Brain pericyte (primary cell): ENCODE results near the gene ACYP1.
"Not testable (repeated sequence)": the region's sequence is repeated elsewhere in the genome, so short reads cannot be mapped to it uniquely, and the experiment has no call there.

Experiments
- DNase-seq: peaks from one replicate; pipeline ENCODE4 v3.0.0-alpha.2; 2012; ENCODE audit warnings: low read depth, low spot score

ACYP1 gene

DNA sequence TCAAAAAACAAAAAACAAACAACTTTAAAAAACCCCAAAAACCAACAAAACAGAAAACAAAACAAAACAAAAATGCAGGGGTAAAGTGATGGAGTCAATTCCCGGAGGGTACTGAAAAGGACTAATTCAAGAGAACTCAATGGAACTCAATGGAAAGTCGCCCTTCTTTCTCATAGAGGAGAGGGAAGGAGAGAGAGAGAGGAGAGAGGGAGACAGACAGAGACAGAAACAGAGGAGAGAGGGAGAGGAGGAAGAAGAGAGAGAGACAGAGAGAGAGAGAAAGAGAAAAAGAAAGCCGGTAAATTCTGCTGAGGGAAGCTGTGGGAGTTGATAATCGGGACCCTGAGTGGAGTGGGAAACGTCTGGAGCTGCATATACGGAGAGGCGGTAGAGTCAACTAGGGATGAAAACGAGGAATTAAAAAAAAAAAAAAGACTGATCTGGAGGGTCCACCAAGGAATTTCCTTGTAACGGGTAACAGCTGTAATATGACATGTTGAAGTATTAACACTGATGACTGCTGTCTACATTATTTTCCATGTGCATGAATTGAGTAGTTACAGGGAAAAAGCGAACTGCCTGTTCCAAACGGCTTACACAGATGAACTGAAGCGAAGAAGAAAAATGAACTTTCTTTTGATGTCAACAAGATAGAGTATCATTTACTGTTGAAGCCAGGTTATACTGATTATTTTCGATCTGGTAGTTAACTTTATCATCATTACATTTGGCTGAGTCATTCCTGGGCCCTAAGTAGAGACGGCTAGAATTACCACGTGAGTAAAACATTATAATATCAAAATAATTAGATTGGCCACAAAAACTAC, 4.7 kb upstream of the ACYP1 start:
- peak; percentile 16 for DNase-seq

DNA sequence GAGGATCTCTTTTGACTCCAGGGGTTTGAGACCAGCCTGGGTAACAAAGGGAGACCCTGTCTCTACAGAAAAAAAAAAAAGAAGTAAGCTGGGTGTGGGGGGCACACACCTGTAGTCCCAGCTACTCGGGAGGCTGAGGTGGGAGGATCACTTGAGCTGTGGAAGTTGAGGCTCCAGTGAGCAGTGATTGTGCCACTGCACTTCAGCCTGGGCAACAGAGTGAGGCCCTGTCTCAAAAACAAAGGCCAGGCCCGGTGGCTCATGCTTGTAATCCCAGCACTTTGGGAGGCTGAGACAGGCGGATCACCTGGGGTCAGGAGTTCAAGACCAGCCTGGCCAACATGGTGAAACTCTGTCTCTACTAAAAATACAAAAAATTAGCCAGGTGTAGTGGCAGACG, 3.9 kb upstream of the ACYP1 start:
- not testable (repeated sequence) for DNase-seq

DNA sequence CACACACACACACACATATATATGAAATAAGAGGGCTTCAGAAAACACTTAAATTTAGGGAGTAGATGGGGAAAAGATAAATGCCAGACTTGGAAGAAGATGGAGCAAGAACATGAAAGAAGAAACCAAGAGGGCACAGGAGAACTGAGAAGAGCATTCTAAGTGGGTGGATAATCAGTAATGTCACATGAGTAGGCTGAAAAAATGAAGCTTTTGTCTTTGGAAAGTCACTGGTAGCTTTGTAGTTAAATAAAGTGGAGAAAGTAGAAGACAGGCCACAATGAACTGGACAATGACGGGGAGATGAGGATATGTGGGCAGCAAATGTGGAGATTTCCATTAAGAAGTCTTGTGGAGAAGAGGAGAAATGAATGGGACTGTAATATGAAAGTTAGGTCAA, 3.4 kb upstream of the ACYP1 start:
- no peak for DNase-seq

DNA sequence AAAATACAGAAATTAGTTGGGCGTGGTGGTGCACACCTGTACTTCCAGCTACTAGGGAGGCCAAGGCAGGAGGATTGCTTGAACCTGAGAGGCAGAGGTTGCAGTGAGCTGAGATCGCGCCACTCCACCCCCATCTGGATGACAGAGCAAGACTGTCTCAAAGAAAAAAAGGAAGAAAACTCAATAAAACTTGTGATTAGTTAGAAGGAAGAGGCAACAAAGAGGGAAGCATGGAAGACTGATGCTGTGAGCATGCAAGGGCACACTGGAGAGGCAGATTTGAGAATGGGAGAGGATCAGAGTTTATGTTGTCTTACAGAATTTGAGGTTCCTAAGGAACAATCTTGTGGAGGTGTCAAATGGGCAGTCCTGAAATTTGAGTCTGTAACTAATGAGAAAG, 2.9 kb upstream of the ACYP1 start:
- DNase-seq = no peak

DNA sequence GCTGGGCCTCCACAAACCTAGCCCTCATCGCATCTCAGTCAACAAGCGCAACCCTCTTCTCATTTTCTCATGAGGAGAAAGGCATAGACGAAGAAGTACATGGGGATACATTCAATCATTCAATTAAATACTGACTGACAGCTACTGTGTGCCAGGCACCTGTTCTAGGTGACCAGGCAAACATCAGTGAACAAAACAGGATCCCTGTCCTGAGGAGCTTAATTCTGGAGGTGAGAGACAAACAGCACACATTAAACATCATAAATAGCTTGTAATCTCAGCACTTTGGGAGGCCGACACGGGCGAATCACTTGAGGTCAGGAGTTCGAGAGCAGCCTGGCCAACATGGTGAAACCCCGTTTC, 362 bp upstream of the ACYP1 start:
- no peak for DNase-seq

DNA sequence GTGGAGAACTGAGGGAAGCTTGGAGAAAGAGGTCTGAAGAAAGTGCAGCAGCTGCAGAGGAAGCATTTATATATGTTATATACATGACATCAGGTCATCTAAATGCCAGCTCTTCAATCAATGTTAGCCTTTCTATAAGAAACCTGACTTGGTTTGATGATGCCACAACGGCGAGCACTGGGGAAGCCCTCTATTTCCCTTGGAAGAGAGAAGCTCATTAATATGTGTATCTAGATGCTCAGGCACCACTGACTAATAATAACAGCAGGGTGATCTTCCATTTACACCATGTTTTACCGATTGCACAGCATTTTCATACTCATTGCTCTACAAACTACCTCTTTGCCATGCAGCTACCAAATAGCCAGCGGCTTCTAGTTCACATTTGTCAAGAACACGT, 811 bp downstream of the ACYP1 start:
- DNase-seq = no peak

DNA sequence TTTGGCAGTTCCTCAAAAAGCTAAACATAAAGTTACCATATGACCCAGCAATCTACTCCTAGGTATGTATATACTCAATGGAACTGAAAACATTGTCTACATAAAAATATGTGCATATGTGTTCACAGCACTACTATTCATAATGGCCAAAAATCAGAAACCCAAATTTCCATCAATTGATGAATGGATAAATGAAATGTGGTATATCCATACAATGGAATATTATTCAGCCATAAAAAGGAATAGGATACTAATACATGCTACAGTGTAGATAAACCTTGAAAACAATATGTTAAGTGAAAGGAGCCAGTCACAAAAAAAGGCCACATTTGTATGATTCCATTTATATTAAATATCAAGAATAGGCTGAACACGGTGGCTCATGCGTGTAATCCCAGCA, 3.4 kb downstream of the ACYP1 start:
- no peak for DNase-seq

DNA sequence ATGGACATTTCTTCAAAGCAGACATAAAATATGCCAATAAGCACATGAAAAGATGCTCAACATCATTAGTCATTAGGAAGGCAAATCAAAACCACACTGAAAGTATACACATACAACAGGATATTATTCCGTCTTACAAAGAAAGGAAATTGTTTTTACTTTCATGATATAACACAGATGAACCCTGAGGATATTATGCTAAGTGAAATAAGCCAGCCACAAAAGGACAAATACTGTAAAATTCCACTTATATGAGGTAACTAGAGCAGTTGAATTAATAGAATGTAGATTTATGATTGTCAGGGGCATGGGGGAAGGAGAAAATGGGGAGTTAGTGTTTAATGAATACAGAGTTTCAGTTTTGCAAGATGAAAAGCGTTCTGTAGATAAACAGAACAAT, 4.2 kb downstream of the ACYP1 start:
- DNase-seq = no peak

DNA sequence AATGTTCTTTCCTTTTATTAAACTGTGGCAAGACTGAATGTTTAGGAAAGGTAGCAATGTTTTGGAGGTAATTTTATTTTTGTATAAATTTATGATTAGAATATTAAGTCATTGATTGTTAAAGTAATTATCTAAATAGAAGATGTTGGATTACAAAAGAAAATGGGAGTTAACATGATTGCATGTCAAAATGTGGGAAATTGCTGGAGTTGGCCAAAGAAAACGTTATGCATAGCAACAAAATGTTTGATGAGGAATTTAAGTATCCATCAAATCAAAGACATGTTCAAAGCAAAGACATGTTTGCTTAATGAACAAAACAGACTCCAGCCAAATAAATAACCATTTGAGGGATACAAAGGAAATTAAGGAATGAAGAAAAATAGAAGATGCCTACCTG, 9.4 kb downstream of the ACYP1 start:
- no peak for DNase-seq

DNA sequence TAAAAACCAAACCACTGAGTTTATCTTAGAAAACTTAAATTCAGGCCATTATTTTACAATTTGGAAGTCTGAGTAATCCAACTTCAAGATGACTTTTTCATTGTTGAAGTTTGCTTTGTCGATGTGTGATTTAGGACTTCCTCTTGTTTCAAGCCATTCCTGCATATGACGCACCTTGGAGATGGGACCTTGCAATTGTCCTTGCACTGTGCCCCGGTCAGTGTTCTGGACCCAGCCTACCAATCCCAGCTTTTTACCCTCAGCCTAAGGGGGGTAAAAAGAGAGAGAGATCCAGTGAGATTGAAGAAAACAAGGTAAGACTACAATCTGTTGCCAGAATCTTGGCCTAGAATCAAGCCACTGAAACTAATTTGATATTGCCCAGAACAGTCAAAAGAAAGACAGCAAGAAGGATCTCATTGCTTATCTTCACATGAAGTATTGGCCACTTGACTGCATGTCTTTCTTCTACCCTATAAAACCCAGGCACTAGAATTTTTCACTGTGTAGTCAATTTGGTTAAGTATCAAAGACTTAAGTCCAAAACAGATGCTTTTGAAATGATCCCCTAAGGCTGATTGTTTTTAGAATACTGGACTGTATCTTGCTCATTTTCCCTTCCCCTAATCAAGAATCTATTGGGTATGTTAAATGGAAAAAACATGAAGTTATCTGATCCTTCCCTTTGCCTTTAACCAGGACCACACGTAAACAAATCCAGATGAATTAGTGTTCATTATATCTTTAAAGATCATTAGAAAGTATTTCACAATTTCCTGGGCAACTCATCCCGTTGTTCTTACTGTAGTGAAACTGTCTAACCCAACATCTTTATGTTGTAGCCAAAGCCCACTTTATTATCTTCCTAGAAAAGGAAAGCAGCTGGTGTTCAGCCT, 10.2 kb downstream of the ACYP1 start:
- DNase-seq = no peak

DNA sequence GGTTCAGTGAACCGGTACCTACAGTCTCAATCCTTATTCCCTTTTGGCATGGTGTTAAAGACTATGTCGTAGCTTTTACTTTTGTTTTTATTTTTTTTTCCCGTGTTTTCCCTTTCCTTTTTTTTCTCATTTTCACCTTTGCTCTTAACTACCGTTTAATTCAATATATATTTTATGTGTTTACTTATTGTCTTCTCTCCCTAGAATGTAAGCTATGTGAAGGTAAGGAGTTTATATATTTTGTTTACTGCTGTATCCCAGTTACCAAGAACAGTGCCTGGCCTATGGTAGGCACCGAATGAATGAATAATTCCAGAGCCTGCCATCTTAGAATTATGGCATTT, 12.3 kb downstream of the ACYP1 start:
- no peak for DNase-seq

DNA sequence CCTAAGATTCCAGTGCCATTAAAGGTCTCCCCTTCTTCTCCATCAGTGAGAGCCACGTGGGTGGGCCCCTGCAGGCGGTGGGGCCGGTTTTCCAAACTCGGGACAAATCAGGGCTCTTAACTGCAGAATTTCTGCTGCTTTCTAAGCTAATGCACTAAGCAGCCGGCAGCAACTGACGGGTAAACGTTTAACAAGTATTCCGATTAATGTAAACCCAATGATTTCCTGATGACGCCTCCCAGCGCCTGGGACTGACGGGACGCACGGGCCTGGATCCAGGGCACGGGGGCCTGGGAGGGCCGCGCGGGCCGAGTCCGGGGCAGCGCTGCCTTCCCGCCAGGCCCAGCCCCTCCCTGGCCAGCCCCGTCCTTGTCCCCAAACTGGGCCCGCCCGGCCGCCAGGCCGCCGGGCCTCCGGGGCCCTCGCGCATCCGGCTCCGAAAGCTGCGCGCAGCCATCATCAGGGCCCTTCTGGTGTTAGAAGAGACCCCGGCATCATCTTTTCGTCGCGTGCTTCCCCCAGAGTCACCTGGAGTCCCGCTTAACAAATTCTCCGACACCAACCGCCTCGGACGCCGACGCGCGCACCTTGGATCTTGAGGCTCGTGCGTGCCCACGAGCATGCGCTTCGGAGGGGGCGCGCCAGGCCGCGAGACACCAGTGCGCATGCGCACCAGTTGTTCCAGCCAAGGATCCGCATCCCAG, 12.8 kb downstream of the ACYP1 start, which contains the start of gene MLH3:
TSS of gene MLH3 (minus strand) at position 616 of the 704 bp plus-strand sequence. CDS start 1,812 bp downstream, outside the sequence.
- peak; percentile 50 for DNase-seq

DNA sequence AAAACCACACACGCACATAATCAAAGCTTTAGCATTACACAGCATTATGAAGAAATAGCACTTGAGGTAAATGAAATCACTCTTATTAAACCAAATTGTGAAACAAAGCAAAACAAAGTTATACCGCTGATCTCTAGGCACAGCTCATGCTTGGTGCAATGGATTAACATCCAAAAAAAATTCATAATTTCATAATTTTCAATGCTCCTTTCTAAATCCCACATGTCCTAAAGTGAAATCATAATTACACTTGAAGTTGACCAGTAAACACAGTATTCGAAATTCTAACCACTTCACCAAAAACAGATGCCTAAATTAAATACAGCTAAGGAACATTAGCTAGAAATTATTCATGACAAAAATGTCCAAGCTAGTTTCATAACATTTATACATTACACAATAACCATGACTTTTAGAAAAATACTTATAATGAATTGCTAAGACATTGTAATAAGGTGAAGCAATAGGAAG, 14.1 kb downstream of the ACYP1 start:
- DNase-seq = no peak

DNA sequence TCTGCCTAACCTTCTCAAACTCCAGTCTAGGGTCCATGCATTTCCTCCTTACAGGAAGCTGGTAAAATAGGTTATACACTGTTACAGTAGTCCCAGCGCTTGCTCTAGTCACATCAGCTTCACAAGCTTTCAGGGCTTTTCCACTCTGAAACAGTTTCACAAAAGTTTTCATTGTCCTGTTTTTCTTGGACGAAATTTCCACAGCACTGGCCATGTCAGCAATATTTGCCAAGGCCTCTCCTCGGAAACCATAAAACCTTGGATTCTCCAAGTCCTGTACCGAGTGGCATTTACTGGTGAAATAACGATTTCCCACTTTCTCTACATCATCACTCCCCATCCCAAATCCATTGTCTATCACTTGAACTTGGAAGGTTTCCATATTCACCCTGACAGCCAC, 14.7 kb downstream of the ACYP1 start:
- DNase-seq = no peak

DNA sequence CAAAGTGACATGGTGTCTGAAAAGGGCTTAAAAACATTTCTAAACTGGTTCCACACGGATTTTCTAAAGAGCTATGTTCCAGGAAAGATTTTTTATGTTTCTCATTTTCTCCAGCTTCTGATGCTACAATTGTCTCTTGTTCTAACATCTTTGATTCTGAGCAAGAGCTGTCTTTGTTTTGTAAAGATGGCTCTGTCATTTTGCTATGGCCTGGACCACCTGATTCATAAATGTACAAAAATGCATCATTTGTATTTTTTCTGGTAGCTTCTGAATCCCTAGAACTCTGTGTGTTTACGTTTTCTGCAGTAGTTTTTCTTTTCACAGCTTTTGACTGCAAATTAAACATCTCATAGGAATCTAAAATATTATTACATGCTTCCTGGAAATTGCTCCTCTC, 15.7 kb downstream of the ACYP1 start:
- DNase-seq = no peak

DNA sequence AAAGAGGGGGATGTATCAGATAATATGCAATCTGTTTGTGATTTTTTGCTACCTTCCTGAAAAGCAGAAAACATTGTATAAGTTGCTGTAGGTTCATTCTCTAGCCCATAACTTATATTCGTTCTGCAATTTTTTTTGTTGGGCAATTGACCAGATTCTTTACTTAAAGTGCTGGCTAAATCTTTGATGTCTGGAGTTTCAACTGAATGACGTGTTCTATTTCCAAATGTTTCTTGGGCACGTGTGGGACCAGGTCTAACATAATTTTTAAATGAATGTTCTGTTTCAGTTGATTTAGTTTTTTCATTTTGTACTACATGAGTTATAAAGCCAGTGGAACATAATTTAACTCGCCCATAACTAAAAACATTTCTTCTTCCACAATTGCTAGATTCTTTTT, 16.3 kb downstream of the ACYP1 start:
- DNase-seq = no peak

DNA sequence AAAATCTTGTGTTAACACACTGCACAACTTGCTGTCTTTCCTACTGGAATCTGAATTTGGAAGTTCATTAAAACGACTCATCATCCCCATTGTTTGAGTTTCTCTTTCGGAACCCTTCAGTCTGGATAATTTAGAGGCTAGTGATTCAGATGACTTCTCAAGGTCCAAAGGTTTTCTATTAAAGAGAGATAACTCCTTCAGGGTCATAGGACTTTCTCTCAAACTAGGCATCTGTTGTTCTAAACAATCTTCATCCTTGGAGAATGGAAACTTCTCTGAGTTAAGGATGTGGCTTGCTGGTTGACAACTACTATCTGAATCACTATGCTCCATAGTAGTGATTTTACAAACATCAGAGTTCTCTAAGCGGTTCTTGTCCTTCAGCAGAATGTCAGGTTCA, 16.9 kb downstream of the ACYP1 start:
- DNase-seq = no peak

DNA sequence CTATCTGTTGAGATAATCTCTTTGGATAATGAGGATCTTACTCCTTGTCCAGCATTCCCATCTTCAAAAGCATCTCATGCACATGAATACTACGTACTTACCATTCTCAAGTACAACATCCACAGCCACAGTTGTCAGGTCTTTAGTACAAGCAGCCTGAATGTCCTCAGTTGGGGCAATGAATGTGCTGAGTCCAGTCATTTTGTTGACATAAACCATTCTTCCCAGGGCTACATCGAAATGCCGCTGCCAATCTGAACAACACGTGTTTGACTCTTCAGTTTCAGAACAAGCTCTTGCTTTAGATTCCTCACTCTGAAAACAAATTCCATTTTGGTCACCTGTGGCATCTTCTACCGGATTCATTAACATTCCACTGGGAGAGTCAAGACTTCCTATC, 17.5 kb downstream of the ACYP1 start:
- no peak for DNase-seq

DNA sequence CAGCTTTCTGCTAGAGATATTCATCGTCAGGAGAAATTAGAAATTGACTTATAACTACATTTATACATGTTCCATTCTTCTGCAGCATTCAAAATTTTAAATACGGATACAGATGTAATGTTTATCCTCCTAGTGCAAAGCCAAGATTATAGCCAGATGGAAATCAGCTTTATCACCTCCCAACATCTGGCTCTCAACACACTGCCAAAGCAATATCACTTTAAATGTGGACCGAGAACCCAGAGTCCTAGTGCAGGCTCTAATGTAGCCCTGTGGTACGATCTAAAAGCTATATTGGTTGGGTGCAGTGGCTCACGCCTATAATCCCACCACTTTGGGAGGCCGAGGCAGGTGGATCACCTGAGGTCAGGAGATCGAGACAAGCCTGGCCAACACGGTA, 19.1 kb downstream of the ACYP1 start:
- no peak for DNase-seq

DNA sequence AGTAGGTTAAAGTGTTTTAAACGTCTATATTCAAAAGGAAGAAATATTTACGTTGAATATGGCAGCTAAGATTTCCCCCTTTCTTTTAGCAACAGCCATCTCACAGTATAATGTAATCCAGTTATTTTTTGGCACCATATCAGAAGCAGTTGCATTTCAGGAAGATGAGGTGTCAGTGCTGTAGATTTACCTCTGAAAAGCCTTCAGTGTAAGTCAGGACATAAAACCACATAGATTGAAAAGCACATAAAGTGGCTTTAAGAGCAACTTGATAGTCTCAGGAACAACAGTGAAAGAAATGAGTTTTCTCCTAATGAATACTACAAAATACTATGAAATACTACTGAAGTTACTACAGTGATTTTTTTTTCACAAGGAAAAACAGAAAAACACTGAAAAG, 19.5 kb downstream of the ACYP1 start:
- no peak for DNase-seq

DNA sequence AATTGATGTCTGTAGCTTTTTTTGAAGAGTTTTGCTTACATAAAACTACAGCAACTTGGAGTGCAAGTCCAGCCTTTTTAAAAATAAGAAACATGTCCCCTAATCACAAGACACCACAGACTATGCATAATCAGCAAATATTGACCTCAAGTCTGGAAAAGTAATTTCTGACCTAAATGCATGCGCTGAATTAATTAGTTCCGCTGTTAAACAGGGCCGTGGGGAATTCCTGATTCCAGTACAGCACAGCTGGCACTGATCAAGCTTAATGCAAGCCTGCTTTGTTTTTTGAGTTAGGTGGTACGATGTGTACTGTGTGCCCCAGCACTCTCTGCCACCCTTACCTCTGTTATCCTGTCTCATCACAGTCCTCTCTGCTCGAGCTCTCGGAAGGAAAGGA, 21.8 kb downstream of the ACYP1 start:
- DNase-seq = no peak

DNA sequence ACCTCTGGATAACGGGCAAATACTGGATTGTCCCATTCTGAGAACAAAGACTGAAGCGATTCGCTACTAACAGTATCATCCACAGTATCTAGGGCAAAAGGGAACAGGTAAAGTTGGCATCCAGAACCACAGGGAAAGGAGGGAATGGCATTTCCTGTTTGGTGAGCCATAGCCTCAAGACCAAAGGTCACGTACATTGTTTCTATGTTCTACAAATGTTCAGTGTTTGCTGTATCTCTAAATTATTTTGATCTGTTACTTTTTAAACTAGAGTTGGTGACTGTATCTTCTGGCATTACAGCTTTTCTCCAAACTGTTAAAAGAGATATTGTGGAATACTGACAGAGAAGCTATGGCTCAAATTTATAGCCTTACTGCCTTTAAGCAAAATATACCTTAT, 22.2 kb downstream of the ACYP1 start:
- DNase-seq = no peak
